Bronchial epithelial cell (primary cell): ENCODE results near the gene BLVRA. TPM values are rescaled to one million over a fixed set of nuclear protein-coding genes. Genes with fewer than 3 reads are reported as not detected.
A peak's percentile ranks its signal among the peaks of the same experiment; 100 is the strongest.
"Not testable (repeated sequence)": the region's sequence is repeated elsewhere in the genome, so short reads cannot be mapped to it uniquely, and the experiment has no call there.

ENCODE experiments used
- DNase-seq: peaks from one replicate; pipeline ENCODE4 v3.0.0-alpha.2; 2010; ENCODE audit warnings: low read depth
- FAIRE-seq: peaks from 2 replicates; lab custom pipeline; 2011; peaks lifted over from hg19 to GRCh38; lab: Jason Lieb, UNC
- H3K27me3 ChIP-seq: 2 replicates; pipeline ENCODE4 v1.5.1; 2011; ENCODE audit warnings: low read length; ENCODE audit not compliant: control insufficient read depth, insufficient read depth
- H3K36me3 ChIP-seq: 2 replicates; pipeline ENCODE4 v1.5.1; 2011; ENCODE audit warnings: low read length; ENCODE audit not compliant: control insufficient read depth, insufficient read depth
- H3K4me3 ChIP-seq: 2 replicates; pipeline ENCODE4 v1.5.1; 2011; ENCODE audit warnings: mild to moderate bottlenecking, low read depth, low read length, control low read depth
- total RNA-seq: library from RNA; depleted of rRNA; stranded (reverse); fragments of >200 nt; gene quantifications from 2 replicates; pipeline ENCODE4 v1.2.1, GENCODE V29; 2014
- TF ChIP-seq, protein P1 (sequence below): IDR thresholded peaks from 2 replicates; pipeline ENCODE4 v1.5.1; 2011; ENCODE audit warnings: mild to moderate bottlenecking, moderate library complexity, low read length, control low read depth, inconsistent platforms; ENCODE audit not compliant: insufficient read depth, severe bottlenecking

BLVRA gene
- total RNA-seq, 1 donor from 2014 or later = 29.7 TPM

DNA sequence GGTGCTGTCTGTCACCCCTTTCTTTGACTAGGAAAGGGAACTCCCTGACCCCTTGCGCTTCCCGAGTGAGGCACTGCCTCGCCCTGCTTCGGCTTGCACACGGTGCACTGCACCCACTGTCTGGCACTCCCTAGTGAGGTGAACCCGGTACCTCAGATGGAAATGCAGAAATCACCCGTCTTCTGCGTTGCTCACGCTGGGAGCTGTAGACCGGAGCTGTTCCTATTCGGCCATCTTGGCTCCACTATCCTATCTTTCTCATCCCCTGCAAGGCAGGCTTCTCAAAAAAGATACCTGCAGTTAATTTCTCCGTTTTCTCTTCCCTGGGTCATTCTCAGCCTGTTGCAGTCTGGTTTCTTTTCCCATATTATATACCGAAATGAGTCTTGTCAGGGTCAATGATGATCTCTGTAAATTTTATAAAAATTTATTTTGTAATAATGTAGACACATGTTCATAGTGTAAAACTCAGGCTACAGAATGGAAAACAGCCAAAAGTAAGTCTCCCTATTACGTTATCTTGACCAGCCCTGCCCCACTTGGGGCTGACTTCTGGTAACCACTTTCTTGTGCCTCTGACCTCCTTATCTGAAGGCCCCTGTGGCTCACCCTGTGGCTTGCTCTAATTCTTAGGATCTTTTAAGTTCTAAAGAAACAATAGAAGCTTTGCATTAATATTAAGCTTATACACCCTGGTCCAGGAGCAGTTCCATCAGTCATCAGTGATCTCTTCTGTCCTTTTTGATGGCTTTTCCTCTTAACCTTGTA, 20.7 kb downstream of the BLVRA start:
- no peak for FAIRE-seq
- no peak for DNase-seq
- Histone ChIP-seq H3K27me3 (no peaks in the 10 kb centered on the region), H3K4me3 (no peak overlapping the region), H3K36me3 (peaks cover 2% of the 10 kb centered on the region)
- TF ChIP-seq, protein P1, sequence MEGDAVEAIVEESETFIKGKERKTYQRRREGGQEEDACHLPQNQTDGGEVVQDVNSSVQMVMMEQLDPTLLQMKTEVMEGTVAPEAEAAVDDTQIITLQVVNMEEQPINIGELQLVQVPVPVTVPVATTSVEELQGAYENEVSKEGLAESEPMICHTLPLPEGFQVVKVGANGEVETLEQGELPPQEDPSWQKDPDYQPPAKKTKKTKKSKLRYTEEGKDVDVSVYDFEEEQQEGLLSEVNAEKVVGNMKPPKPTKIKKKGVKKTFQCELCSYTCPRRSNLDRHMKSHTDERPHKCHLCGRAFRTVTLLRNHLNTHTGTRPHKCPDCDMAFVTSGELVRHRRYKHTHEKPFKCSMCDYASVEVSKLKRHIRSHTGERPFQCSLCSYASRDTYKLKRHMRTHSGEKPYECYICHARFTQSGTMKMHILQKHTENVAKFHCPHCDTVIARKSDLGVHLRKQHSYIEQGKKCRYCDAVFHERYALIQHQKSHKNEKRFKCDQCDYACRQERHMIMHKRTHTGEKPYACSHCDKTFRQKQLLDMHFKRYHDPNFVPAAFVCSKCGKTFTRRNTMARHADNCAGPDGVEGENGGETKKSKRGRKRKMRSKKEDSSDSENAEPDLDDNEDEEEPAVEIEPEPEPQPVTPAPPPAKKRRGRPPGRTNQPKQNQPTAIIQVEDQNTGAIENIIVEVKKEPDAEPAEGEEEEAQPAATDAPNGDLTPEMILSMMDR = no peak

DNA sequence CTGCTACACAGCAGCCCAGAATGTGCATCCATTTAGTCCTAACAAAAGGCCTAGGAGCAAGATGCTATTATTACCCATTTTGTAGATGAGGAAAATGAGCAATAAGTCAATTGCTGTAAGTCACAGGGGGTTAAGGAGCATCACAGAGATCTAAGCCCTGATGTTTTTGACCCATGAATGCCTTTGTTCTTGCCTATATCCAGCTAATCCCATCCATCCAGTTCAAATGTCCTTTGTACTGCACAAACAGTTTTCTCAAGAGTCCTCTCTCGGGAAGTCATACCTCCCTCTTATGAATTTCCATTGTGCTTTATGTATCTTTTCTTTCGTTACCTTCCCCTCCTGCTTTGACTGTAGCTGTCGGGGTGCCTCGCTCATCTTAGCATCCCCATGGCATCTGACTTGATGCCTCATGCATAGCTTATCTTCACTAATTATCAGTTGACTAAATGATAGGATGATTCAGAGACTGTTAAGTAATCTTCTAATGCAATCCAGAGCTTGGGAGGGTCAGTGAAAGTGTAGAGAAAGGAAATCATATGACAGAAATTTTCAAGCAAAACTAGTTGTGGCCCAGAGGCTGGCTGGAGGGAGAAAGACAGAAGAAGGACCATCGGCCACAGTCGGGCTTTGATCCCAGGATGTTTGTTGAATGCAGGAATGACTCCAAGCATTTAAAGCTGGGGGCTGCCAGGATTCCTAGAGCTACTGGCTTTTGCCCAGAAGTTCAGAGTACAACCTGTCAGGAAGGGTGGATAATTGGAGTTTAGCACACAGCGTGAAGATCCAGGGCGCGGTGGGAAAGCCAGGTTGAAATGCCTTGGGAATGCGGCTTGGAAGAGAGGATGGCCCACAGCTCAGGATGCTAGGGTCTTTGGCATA, 23.5 kb downstream of the BLVRA start:
- Histone ChIP-seq H3K27me3 (no peaks in the 10 kb centered on the region), H3K4me3 (no peak overlapping the region), H3K36me3 (peaks cover 2% of the 10 kb centered on the region)
- peak; percentile 73 for DNase-seq
- TF ChIP-seq, protein P1 = no peak
- peak; percentile 47 for FAIRE-seq

DNA sequence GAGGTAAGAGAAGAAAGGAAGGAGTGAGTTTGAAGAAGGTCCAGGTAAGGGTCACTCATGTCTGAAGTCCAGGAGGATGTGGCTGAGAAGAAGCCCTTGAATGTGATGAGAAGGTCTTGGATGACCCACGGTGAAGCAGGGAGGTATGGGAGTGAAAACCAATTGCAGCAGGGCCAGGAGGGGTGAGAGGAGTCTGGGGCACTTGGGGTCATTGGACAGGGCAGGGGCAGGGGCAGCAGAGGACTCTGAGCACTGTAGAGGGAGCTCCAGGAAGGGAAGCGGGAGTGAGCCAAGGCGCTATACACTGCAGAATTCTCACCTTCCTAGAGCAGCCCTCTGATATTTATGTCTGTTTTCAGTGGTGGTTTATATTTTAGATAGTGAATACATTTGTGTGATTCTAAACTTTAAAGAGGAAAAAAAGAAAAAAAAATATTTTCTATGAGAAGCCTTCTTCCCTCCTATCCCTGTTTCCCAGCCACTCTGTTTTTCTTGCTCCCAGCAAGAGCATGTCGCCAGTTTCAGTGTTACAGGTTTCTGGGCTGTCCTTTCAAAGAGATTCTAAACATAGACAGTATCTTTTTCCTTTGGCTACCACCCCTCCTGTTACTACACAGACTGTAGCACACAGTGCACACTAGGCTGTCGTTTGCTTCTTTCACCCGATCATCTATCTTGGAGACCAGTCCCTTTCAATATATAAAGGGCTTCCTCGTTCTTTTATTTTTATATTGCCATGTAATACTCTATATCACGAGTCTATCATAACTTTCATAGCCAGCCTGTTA, 24.5 kb downstream of the BLVRA start:
- Histone ChIP-seq H3K27me3 (no peaks in the 10 kb centered on the region), H3K4me3 (no peak overlapping the region), H3K36me3 (peaks cover 4% of the 10 kb centered on the region)
- FAIRE-seq (no peak), DNase-seq (no peak)
- TF ChIP-seq, protein P1 = no peak

DNA sequence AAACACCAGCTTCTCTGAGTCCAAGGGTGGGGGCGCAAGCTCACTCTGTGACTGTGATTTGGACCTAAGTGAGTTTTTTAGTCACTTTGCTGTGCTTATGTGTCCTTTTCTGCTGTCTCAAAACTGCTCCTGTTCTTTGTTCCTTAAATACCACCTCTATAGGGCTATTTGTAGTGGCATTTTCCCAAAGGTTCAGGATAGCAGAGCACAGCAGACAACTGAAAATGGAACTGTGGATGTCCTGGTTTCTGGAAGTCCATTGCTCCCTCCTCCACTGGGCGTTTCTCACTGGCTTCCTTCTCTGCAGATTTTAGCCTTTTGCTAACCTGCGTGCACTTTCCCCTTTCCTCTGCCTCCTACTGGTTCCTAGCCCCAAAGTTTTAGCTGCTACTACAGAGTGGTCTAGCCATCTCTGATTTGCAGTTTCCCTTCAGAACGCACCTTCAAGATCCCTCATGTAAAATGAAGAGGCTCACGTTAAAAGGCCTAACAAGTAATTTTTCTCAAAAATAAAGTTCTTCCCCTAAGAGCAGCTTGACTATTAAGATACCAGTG, 25.6 kb downstream of the BLVRA start:
- TF ChIP-seq, protein P1 = no peak
- no peak for DNase-seq
- FAIRE-seq = no peak
- no peak overlapping the region for H3K4me3 ChIP-seq
- H3K36me3 ChIP-seq = peaks cover 5% of the 10 kb centered on the region
- H3K27me3 ChIP-seq = no peaks in the 10 kb centered on the region

DNA sequence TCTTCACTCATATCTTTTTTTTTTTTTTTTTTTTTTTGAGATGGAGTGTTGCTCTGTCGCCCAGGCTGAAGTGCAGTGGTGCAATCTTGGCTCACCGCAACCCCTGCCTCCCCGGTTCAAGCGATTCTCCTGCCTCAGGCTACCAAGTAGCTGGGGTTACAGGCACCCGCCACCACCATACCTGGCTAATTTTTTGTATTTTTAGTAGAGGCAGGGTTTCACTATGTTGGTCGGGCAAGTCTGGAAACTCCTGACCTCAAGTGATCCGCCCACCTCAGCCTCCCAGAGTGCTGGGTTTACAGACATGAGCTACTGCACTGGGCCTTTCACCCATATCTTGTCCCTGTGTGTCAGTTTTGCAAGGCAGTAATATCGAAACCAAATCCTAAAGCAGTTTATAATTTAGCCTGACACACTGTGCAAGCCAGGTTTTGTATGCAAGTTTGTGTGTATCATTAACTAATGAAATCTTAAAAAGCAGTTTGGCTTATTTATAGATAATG, 26.2 kb downstream of the BLVRA start:
- not testable (repeated sequence) for DNase-seq, H3K4me3 ChIP-seq, H3K36me3 ChIP-seq, FAIRE-seq, H3K27me3 ChIP-seq
